ENCODE data around the gene STAT4.

DNA sequence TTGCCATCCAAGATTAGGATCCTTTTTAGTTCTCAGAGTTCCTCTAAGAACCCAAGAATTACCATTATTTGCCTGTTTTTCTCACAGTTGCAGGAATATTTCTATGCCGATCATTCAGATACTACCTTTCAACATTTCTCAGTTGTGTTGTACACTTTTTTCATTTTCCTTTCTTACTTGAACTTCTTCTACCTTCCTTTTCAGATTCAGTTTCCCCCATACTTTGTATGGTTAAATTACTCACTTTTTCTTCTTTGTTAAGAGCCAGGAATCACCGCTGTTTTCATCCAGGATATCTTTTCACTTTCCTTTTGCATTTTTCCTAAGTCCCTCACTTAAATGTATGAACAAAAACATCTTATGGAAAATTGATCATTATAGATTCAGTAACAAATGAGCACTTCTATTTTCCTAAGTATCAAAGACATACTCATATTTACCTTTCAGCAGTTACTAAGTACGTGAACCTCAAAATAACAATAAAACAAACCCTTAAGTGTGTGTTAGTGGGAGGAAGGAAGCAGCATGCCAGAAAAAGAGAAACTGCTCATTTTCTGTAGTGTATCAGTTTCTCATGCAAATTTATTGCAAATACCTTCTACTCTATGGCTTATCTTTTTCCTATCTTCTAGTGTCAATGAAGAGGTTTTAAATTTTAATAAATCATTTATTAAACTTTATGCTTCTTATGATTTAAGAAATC is 72.5 kb downstream of the STAT4 start:
- TF ChIP-seq MAX (IDR thresholded peaks at IDR 0.05) = no peak
- TF ChIP-seq, protein P1, sequence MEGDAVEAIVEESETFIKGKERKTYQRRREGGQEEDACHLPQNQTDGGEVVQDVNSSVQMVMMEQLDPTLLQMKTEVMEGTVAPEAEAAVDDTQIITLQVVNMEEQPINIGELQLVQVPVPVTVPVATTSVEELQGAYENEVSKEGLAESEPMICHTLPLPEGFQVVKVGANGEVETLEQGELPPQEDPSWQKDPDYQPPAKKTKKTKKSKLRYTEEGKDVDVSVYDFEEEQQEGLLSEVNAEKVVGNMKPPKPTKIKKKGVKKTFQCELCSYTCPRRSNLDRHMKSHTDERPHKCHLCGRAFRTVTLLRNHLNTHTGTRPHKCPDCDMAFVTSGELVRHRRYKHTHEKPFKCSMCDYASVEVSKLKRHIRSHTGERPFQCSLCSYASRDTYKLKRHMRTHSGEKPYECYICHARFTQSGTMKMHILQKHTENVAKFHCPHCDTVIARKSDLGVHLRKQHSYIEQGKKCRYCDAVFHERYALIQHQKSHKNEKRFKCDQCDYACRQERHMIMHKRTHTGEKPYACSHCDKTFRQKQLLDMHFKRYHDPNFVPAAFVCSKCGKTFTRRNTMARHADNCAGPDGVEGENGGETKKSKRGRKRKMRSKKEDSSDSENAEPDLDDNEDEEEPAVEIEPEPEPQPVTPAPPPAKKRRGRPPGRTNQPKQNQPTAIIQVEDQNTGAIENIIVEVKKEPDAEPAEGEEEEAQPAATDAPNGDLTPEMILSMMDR (IDR thresholded peaks at IDR 0.05; ENCODE audit: low read depth, low read length, missing input control) = no peak
- no peak for TF ChIP-seq SP1 (IDR thresholded peaks at IDR 0.05)
- TF ChIP-seq RXRA (IDR thresholded peaks at IDR 0.05) = no peak
- no peak for TF ChIP-seq RAD21 (IDR thresholded peaks at IDR 0.05)
- no peak for TF ChIP-seq NR2F2 (IDR thresholded peaks at IDR 0.05)
- no peak for TF ChIP-seq TAF1 (conservative IDR thresholded peaks at IDR 0.05)
- TF ChIP-seq JUND (IDR thresholded peaks at IDR 0.05) = no peak
- no peak for TF ChIP-seq YY1 (IDR thresholded peaks at IDR 0.05)
- TF ChIP-seq GABPA (IDR thresholded peaks at IDR 0.05 in 1 of 2, conservative IDR thresholded peaks at IDR 0.05 in 1 of 2) = no peak
- TF ChIP-seq, protein P2, sequence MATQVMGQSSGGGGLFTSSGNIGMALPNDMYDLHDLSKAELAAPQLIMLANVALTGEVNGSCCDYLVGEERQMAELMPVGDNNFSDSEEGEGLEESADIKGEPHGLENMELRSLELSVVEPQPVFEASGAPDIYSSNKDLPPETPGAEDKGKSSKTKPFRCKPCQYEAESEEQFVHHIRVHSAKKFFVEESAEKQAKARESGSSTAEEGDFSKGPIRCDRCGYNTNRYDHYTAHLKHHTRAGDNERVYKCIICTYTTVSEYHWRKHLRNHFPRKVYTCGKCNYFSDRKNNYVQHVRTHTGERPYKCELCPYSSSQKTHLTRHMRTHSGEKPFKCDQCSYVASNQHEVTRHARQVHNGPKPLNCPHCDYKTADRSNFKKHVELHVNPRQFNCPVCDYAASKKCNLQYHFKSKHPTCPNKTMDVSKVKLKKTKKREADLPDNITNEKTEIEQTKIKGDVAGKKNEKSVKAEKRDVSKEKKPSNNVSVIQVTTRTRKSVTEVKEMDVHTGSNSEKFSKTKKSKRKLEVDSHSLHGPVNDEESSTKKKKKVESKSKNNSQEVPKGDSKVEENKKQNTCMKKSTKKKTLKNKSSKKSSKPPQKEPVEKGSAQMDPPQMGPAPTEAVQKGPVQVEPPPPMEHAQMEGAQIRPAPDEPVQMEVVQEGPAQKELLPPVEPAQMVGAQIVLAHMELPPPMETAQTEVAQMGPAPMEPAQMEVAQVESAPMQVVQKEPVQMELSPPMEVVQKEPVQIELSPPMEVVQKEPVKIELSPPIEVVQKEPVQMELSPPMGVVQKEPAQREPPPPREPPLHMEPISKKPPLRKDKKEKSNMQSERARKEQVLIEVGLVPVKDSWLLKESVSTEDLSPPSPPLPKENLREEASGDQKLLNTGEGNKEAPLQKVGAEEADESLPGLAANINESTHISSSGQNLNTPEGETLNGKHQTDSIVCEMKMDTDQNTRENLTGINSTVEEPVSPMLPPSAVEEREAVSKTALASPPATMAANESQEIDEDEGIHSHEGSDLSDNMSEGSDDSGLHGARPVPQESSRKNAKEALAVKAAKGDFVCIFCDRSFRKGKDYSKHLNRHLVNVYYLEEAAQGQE (IDR thresholded peaks at IDR 0.05) = no peak
- TF ChIP-seq, protein P3, sequence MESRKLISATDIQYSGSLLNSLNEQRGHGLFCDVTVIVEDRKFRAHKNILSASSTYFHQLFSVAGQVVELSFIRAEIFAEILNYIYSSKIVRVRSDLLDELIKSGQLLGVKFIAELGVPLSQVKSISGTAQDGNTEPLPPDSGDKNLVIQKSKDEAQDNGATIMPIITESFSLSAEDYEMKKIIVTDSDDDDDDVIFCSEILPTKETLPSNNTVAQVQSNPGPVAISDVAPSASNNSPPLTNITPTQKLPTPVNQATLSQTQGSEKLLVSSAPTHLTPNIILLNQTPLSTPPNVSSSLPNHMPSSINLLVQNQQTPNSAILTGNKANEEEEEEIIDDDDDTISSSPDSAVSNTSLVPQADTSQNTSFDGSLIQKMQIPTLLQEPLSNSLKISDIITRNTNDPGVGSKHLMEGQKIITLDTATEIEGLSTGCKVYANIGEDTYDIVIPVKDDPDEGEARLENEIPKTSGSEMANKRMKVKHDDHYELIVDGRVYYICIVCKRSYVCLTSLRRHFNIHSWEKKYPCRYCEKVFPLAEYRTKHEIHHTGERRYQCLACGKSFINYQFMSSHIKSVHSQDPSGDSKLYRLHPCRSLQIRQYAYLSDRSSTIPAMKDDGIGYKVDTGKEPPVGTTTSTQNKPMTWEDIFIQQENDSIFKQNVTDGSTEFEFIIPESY (IDR thresholded peaks at IDR 0.05) = no peak
- TF ChIP-seq EGR1 (IDR thresholded peaks at IDR 0.05; ENCODE audit: low read depth in 2 of 2) = no peak

Data from liver (tissue), 3 donors.